CD4-positive, alpha-beta memory T cell (primary cell): ENCODE data around the gene PCDHA7. TPM values are rescaled to one million over a fixed set of nuclear protein-coding genes. Genes with fewer than 3 reads are reported as not detected.

ENCODE experiments used
- CTCF ChIA-PET: fragments of 350-600 bp; sonication (Branson Sonifier 250); formaldehyde crosslinking; loops from one replicate; lab custom pipeline; 2021; ENCODE audit warnings: inconsistent platforms; ENCODE audit not compliant: partially characterized antibody; lab: Charles Lee
- POLR2A ChIA-PET: fragments of 350-600 bp; sonication (Branson Sonifier 250); formaldehyde crosslinking; loops from one replicate; lab custom pipeline; 2021; ENCODE audit not compliant: partially characterized antibody; lab: Charles Lee
- DNase-seq, 5 donors: peaks; one replicate each; pipeline versions ENCODE4 v3.0.0 to v3.0.0-alpha.2; 2020 to 2022; ENCODE audit warnings: mixed read lengths in 1 of 5
- H3K27ac ChIP-seq: one replicate; pipeline ENCODE4 v1.7.0; 2013; ENCODE audit warnings: low read depth, low read length
- H3K27me3 ChIP-seq: 2 replicates; pipeline ENCODE4 v1.7.0; 2013; ENCODE audit warnings: mild to moderate bottlenecking, low read length, moderate library complexity; ENCODE audit not compliant: insufficient read depth
- H3K36me3 ChIP-seq: 2 replicates; pipeline ENCODE4 v1.7.0; 2013; ENCODE audit warnings: mild to moderate bottlenecking, low read length, moderate library complexity; ENCODE audit not compliant: insufficient read depth
- H3K4me1 ChIP-seq: 2 replicates; pipeline ENCODE4 v1.7.0; 2013; ENCODE audit warnings: mild to moderate bottlenecking, low read length, moderate library complexity; ENCODE audit not compliant: insufficient read depth
- H3K4me3 ChIP-seq, 2 donors: one replicate each; pipeline ENCODE4 v1.7.0; 2013; ENCODE audit warnings: low read length in 2 of 2, mild to moderate bottlenecking in 1 of 2
- H3K9me3 ChIP-seq, 2 donors: one replicate each; pipeline ENCODE4 v1.7.0; 2013; ENCODE audit warnings: low read length in 2 of 2, control low read depth in 1 of 2; ENCODE audit not compliant: control insufficient read depth in 1 of 2
- H3K27ac Mint-ChIP-seq, 7 donors: one replicate each; pipeline ENCODE4 v1.8.0; 2020 to 2021; ENCODE audit warnings: mixed read lengths in 7 of 7, mild to moderate bottlenecking in 6 of 7, inconsistent platforms in 3 of 7, moderate library complexity in 3 of 7
- H3K27me3 Mint-ChIP-seq, 2 donors: one replicate each; pipeline ENCODE4 v1.8.0; 2020 to 2021; ENCODE audit warnings: mixed read lengths in 2 of 2
- H3K36me3 Mint-ChIP-seq, 2 donors: one replicate each; pipeline ENCODE4 v1.8.0; 2020 to 2021; ENCODE audit warnings: mixed read lengths in 2 of 2, inconsistent platforms in 1 of 2, mild to moderate bottlenecking in 1 of 2
- H3K4me1 Mint-ChIP-seq, 4 donors: one replicate each; pipeline ENCODE4 v1.8.0; 2020 to 2021; ENCODE audit warnings: mixed read lengths in 4 of 4, mild to moderate bottlenecking in 1 of 4
- H3K4me3 Mint-ChIP-seq, 8 donors: one replicate each; pipeline ENCODE4 v1.8.0; 2020 to 2021; ENCODE audit warnings: mixed read lengths in 8 of 8, mild to moderate bottlenecking in 7 of 8, moderate library complexity in 6 of 8, inconsistent platforms in 3 of 8
- H3K9me3 Mint-ChIP-seq, 8 donors: one replicate each; pipeline ENCODE4 v1.8.0; 2020 to 2021; ENCODE audit warnings: mixed read lengths in 8 of 8, mild to moderate bottlenecking in 5 of 8, inconsistent platforms in 3 of 8, moderate library complexity in 1 of 8
- intact Hi-C: fragments of 100-400 bp; cut with micrococcal nuclease; formaldehyde crosslinking; loops from one replicate; pipeline ENCODE4 v1.15.1; 2023
- polyA plus RNA-seq, 2 donors: library from polyadenylated mRNA; unstranded; fragments of 300-500 nt; fragmentation: Illumina TruSeq; gene quantifications; one replicate each; pipeline ENCODE4 v1.2.3, GENCODE V29; 2021
- total RNA-seq, 2 experiments: library from RNA; stranded (reverse); gene quantifications; one replicate each; pipeline ENCODE4 v1.2.3, GENCODE V29; 2021

PCDHA7 gene
- total and polyA plus RNA-seq, 4 experiments from 2014 or later: not detected

DNA sequence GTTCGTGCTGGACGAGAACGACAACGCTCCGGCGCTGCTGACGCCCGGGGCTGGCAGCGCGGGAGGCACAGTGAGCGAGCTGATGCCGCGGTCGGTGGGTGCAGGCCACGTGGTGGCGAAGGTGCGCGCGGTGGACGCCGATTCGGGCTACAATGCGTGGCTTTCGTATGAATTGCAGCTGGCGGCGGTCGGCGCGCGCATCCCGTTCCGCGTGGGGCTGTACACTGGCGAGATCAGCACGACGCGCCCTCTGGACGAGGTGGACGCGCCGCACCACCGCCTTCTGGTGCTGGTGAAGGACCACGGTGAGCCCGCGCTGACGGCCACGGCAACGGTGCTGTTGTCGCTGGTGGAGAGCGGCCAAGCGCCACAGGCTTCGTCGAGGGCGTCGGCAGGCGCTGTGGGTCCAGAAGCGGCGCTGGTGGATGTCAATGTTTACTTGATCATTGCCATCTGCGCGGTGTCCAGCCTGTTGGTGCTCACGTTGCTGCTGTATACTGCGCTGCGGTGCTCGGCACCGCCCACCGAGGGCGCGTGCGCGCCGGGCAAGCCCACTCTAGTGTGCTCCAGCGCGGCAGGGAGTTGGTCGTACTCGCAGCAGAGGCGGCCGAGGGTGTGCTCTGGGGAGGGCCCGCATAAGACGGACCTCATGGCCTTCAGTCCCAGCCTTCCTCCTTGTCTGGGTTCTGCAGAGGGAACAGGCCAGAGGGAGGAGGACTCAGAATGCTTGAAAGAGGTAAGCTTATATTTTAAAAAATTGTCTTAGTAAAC, 50.0 kb downstream of the PCDHA7 start:
- no peaks in the 10 kb centered on the region for H3K4me1 ChIP-seq
- H3K9me3 ChIP-seq: no peaks in the 10 kb centered on the region
- POLR2A ChIA-PET: no interaction called here
- no peak for DNase-seq
- H3K27ac ChIP-seq: no peak overlapping the region
- H3K27me3 ChIP-seq: no peaks in the 10 kb centered on the region
- no peak overlapping the region for H3K27ac Mint-ChIP-seq
- no peaks in the 10 kb centered on the region for H3K4me1 Mint-ChIP-seq
- CTCF ChIA-PET: no interaction called here
- peaks cover 13 to 19% of the 10 kb centered on the region in 2 donors for H3K27me3 Mint-ChIP-seq
- intact Hi-C loops: no loop called here
- no peaks in the 10 kb centered on the region for H3K36me3 ChIP-seq
- H3K4me3 Mint-ChIP-seq: no peak overlapping the region
- peaks cover 0 to 2% of the 10 kb centered on the region in 2 donors for H3K36me3 Mint-ChIP-seq
- no peak overlapping the region for H3K4me3 ChIP-seq
- peaks cover 0 to 56% (median 37%) of the 10 kb centered on the region in 8 donors for H3K9me3 Mint-ChIP-seq

Other genes starting within 250 kb of the PCDHA7 start
- 1 to 10 TPM; 4.9 to 5.2 TPM for gene CD14, start 201.1 kb upstream of the PCDHA7 start, total RNA-seq
- 1 to 10 TPM; 2.7 to 3.2 TPM for gene CD14, start 201.1 kb upstream of the PCDHA7 start, polyA plus RNA-seq
- gene TMCO6, start 194.8 kb upstream of the PCDHA7 start, total RNA-seq: 10 to 100 TPM; 50.0 to 56.3 TPM
- gene TMCO6, start 194.8 kb upstream of the PCDHA7 start, polyA plus RNA-seq: 10 to 100 TPM; 15.7 to 18.3 TPM
- gene NDUFA2, start 186.6 kb upstream of the PCDHA7 start, total RNA-seq: 10 to 100 TPM; 38.0 TPM
- gene NDUFA2, start 186.6 kb upstream of the PCDHA7 start, polyA plus RNA-seq: 100 to 1,000 TPM; 132 to 135 TPM
- gene IK, start 186.4 kb upstream of the PCDHA7 start, total RNA-seq: 100 to 1,000 TPM; 178 to 185 TPM
- 100 to 1,000 TPM; 147 to 205 TPM for gene IK, start 186.4 kb upstream of the PCDHA7 start, polyA plus RNA-seq
- 10 to 100 TPM; 47.1 to 49.6 TPM for gene WDR55, start 169.4 kb upstream of the PCDHA7 start, total RNA-seq
- 10 to 100 TPM; 12.4 to 19.5 TPM for gene WDR55, start 169.4 kb upstream of the PCDHA7 start, polyA plus RNA-seq
- 1 to 10 TPM; 4.0 to 5.0 TPM for gene DND1, start 160.7 kb upstream of the PCDHA7 start, total RNA-seq
- not detected for gene DND1, start 160.7 kb upstream of the PCDHA7 start, polyA plus RNA-seq
- 10 to 100 TPM; 60.7 to 63.5 TPM for gene HARS1, start 142.9 kb upstream of the PCDHA7 start, total RNA-seq
- 10 to 100 TPM; 70.8 to 72.9 TPM for gene HARS1, start 142.9 kb upstream of the PCDHA7 start, polyA plus RNA-seq
- 10 to 100 TPM; 61.6 to 67.5 TPM for gene HARS2, start 142.8 kb upstream of the PCDHA7 start, total RNA-seq
- 10 to 100 TPM; 17.8 to 26.5 TPM for gene HARS2, start 142.8 kb upstream of the PCDHA7 start, polyA plus RNA-seq
- gene ZMAT2, start 133.8 kb upstream of the PCDHA7 start, total RNA-seq: 10 to 100 TPM; 56.3 to 57.4 TPM
- 10 to 100 TPM; 65.9 to 76.5 TPM for gene ZMAT2, start 133.8 kb upstream of the PCDHA7 start, polyA plus RNA-seq
- not detected for gene PCDHA1, start 48.1 kb upstream of the PCDHA7 start, total RNA-seq
- not detected for gene PCDHA1, start 48.1 kb upstream of the PCDHA7 start, polyA plus RNA-seq
- not detected for gene PCDHA2, start 39.4 kb upstream of the PCDHA7 start, total RNA-seq
- not detected for gene PCDHA2, start 39.4 kb upstream of the PCDHA7 start, polyA plus RNA-seq
- not detected for gene PCDHA3, start 33.2 kb upstream of the PCDHA7 start, total RNA-seq
- gene PCDHA3, start 33.2 kb upstream of the PCDHA7 start, polyA plus RNA-seq: not detected
- not detected for gene PCDHA4, start 27.2 kb upstream of the PCDHA7 start, total RNA-seq
- gene PCDHA4, start 27.2 kb upstream of the PCDHA7 start, polyA plus RNA-seq: not detected
- not detected for gene PCDHA5, start 12.7 kb upstream of the PCDHA7 start, total RNA-seq
- gene PCDHA5, start 12.7 kb upstream of the PCDHA7 start, polyA plus RNA-seq: not detected
- gene PCDHA6, start 6.3 kb upstream of the PCDHA7 start, total RNA-seq: not detected
- gene PCDHA6, start 6.3 kb upstream of the PCDHA7 start, polyA plus RNA-seq: not detected
- gene PCDHA8, start 6.9 kb downstream of the PCDHA7 start, total RNA-seq: not detected
- not detected for gene PCDHA8, start 6.9 kb downstream of the PCDHA7 start, polyA plus RNA-seq
- gene PCDHA9, start 14.1 kb downstream of the PCDHA7 start, total RNA-seq: not detected
- gene PCDHA9, start 14.1 kb downstream of the PCDHA7 start, polyA plus RNA-seq: not detected
- gene PCDHA10, start 21.6 kb downstream of the PCDHA7 start, total RNA-seq: not detected
- not detected for gene PCDHA10, start 21.6 kb downstream of the PCDHA7 start, polyA plus RNA-seq
- not detected for gene PCDHA11, start 34.7 kb downstream of the PCDHA7 start, total RNA-seq
- gene PCDHA11, start 34.7 kb downstream of the PCDHA7 start, polyA plus RNA-seq: not detected
- not detected for gene PCDHA12, start 41.0 kb downstream of the PCDHA7 start, total RNA-seq
- gene PCDHA12, start 41.0 kb downstream of the PCDHA7 start, polyA plus RNA-seq: not detected
- gene PCDHA13, start 47.9 kb downstream of the PCDHA7 start, total RNA-seq: not detected
- not detected for gene PCDHA13, start 47.9 kb downstream of the PCDHA7 start, polyA plus RNA-seq
- gene PCDHAC1, start 92.0 kb downstream of the PCDHA7 start, total RNA-seq: not detected
- not detected for gene PCDHAC1, start 92.0 kb downstream of the PCDHA7 start, polyA plus RNA-seq
- not detected for gene PCDHAC2, start 132.2 kb downstream of the PCDHA7 start, total RNA-seq
- gene PCDHAC2, start 132.2 kb downstream of the PCDHA7 start, polyA plus RNA-seq: not detected
- gene PCDHB1, start 217.1 kb downstream of the PCDHA7 start, total RNA-seq: not detected
- gene PCDHB1, start 217.1 kb downstream of the PCDHA7 start, polyA plus RNA-seq: not detected